Measurements from ENCODE around the gene PCID2. TPM values are rescaled to one million over a fixed set of nuclear protein-coding genes. Genes with fewer than 3 reads are reported as not detected.

Gene PCID2
- total and polyA plus RNA-seq, 2 donors (not counting 1 experiment from before 2014, with no cell fraction given): 52.2 to 61.1 TPM

DNA sequence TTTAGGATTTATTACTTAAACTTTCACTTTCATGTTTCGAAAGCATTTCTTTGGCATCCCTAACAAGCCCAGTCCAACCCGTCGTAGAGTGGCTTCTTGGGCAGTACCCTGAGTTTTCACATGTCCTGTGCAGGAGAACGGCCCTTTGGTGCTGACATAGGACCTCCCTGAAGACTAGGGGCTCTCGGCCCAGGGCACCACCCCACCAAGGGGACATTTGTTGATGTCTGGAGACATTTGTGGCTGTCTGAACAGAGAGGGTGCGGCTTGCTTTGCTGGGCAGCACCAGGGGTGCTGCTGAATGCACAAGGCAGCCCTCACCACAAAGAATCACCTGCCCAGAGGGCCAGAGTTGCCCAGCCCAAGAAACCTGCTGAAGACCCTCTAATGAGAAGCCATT lies 31.5 kb upstream of the PCID2 start:
- intact Hi-C loops (cut with micrococcal nuclease): no loop called here
- Histone ChIP-seq H2AFZ (ENCODE audit: insufficient read depth, low read depth, low read length, poor library complexity, severe bottlenecking) (no peak overlapping the region), H3K4me1 (ENCODE audit: control insufficient read depth in 2 of 2, insufficient read depth in 2 of 2, low read length in 2 of 2) (no peaks in the 10 kb centered on the region), H3K27me3 (replicated peaks in 1 of 4; ENCODE audit: control extremely low read depth in 1 of 4, control insufficient read depth in 3 of 4, insufficient read depth in 4 of 4, low read length in 3 of 4) (no peaks in the 10 kb centered on the region), H3K36me3 (replicated peaks in 1 of 2; ENCODE audit: control extremely low read depth in 1 of 2, control insufficient read depth in 1 of 2, extremely low read depth in 1 of 2, insufficient read depth in 2 of 2, low read length in 1 of 2) (peaks cover 0 to 72% of the 10 kb centered on the region in 2 experiments), H3K9ac (ENCODE audit: low read length) (no peak overlapping the region), H4K20me1 (ENCODE audit: control insufficient read depth, insufficient read depth, low read length, poor library complexity, severe bottlenecking) (no peaks in the 10 kb centered on the region), H3K4me3 (ENCODE audit: control extremely low read depth in 1 of 5, extremely low read depth in 1 of 5, insufficient read depth in 1 of 5, low read depth in 2 of 5, low read length in 4 of 5) (no peak overlapping the region), H3K79me2 (ENCODE audit: control insufficient read depth, insufficient read depth, low read length) (no peaks in the 10 kb centered on the region), H3K27ac (ENCODE audit: low read length in 2 of 2) (no peak overlapping the region), H3K9me3 (ENCODE audit: control extremely low read depth in 1 of 3, control insufficient read depth in 2 of 3, insufficient read depth in 1 of 3, low read length in 2 of 3) (no peaks in the 10 kb centered on the region), H3K4me2 (replicated peaks; ENCODE audit: low read depth, low read length, poor library complexity, severe bottlenecking) (no peak overlapping the region)
- ATAC-seq (ENCODE audit: low read depth) (no peak), DNase-seq (no peak)
- ChIA-PET POLR2A (no interaction called here), CTCF (no interaction called here)
- Mint-ChIP-seq H3K27me3 (no peaks in the 10 kb centered on the region), H3K4me1 (no peaks in the 10 kb centered on the region), H3K27ac (no peak overlapping the region), H3K9me3 (ENCODE audit: insufficient read depth) (no peaks in the 10 kb centered on the region), H3K4me3 (no peak overlapping the region)
- WGBS (ENCODE audit: insufficient coverage): 100% methylated on average over 6 of the region's 6 CpGs
- TF ChIP-seq CTCF (IDR thresholded peaks at IDR 0.05) (no peak), EZH2 (IDR thresholded peaks at IDR 0.05; ENCODE audit: borderline replicate concordance, insufficient read depth, low read depth, low read length, poor library complexity, severe bottlenecking) (no peak)

- no peak overlapping the region for H3K9ac ChIP-seq (ENCODE audit: low read length)
- H3K4me1 ChIP-seq (ENCODE audit: control insufficient read depth in 2 of 2, insufficient read depth in 2 of 2, low read length in 2 of 2): no peaks in the 10 kb centered on the region
- H4K20me1 ChIP-seq (ENCODE audit: control insufficient read depth, insufficient read depth, low read length, poor library complexity, severe bottlenecking): no peaks in the 10 kb centered on the region
- H3K4me3 Mint-ChIP-seq: no peak overlapping the region
- TF ChIP-seq CTCF (IDR thresholded peaks at IDR 0.05) (no peak), EZH2 (IDR thresholded peaks at IDR 0.05; ENCODE audit: borderline replicate concordance, insufficient read depth, low read depth, low read length, poor library complexity, severe bottlenecking) (no peak)
- no peak overlapping the region for H2AFZ ChIP-seq (ENCODE audit: insufficient read depth, low read depth, low read length, poor library complexity, severe bottlenecking)
- no peaks in the 10 kb centered on the region for H3K9me3 Mint-ChIP-seq (ENCODE audit: insufficient read depth)
- H3K36me3 ChIP-seq (replicated peaks in 1 of 2; ENCODE audit: control extremely low read depth in 1 of 2, control insufficient read depth in 1 of 2, extremely low read depth in 1 of 2, insufficient read depth in 2 of 2, low read length in 1 of 2): peaks cover 0 to 72% of the 10 kb centered on the region in 2 experiments
- no peak overlapping the region for H3K4me2 ChIP-seq (replicated peaks; ENCODE audit: low read depth, low read length, poor library complexity, severe bottlenecking)
- no peaks in the 10 kb centered on the region for H3K9me3 ChIP-seq (ENCODE audit: control extremely low read depth in 1 of 3, control insufficient read depth in 2 of 3, insufficient read depth in 1 of 3, low read length in 2 of 3)
- H3K27ac ChIP-seq (ENCODE audit: low read length in 2 of 2): no peak overlapping the region
- no peak overlapping the region for H3K27ac Mint-ChIP-seq
- no peaks in the 10 kb centered on the region for H3K79me2 ChIP-seq (ENCODE audit: control insufficient read depth, insufficient read depth, low read length)
- POLR2A ChIA-PET: no interaction called here
- DNase-seq (no peak), ATAC-seq (ENCODE audit: low read depth) (no peak)
- CTCF ChIA-PET: no interaction called here
- H3K4me1 Mint-ChIP-seq: no peaks in the 10 kb centered on the region
- intact Hi-C loops (cut with micrococcal nuclease): no loop called here
- 98% methylated on average over 14 of the region's 15 CpGs for WGBS (ENCODE audit: insufficient coverage)
- no peaks in the 10 kb centered on the region for H3K27me3 Mint-ChIP-seq
- H3K27me3 ChIP-seq (replicated peaks in 1 of 4; ENCODE audit: control extremely low read depth in 1 of 4, control insufficient read depth in 3 of 4, insufficient read depth in 4 of 4, low read length in 3 of 4): no peaks in the 10 kb centered on the region
- no peak overlapping the region for H3K4me3 ChIP-seq (ENCODE audit: control extremely low read depth in 1 of 5, extremely low read depth in 1 of 5, insufficient read depth in 1 of 5, low read depth in 2 of 5, low read length in 4 of 5)
Observed at GRCh38 chr13:113239357-113239756, 30.9 kb upstream of the PCID2 start.
